Ovary (tissue), 3 donors: Measurements from ENCODE around the gene CST9L.

Experiments used
- CTCF ChIP-seq, 3 donors: fragments of 450-650 bp in 2 of 3; fragments of 200-600 bp in 1 of 3; IDR thresholded peaks; one replicate each; pipeline versions ENCODE4 v1.5.1 to v1.8.0; 2016 to 2022; ENCODE audit warnings: antibody characterized with exemption in 3 of 3, mild to moderate bottlenecking in 1 of 3
- EP300 ChIP-seq: sonication (generic); formaldehyde crosslinking; IDR thresholded peaks from one replicate; pipeline ENCODE4 v1.6.1; 2017; ENCODE audit warnings: antibody characterized with exemption
- POLR2A ChIP-seq: fragments of 450-650 bp; IDR thresholded peaks from one replicate; pipeline ENCODE4 v1.6.1; 2017; ENCODE audit warnings: antibody characterized with exemption, mild to moderate bottlenecking, moderate library complexity
- donor health status: DM: no; HTN: no; CAD: no.

GRCh38 chr20:23586735-23587525 lies 18.6 kb upstream of the CST9L start:
- TF ChIP-seq CTCF (IDR thresholded peaks at IDR 0.05) = no peak
- TF ChIP-seq EP300 = no peak
- TF ChIP-seq POLR2A = no peak
